GM12865 (cell line): ENCODE data around the gene GSTT2.
"Not testable (repeated sequence)": the region's sequence is repeated elsewhere in the genome, so short reads cannot be mapped to it uniquely, and the experiment has no call there.

ENCODE experiments used
- DNase-seq: peaks from one replicate; pipeline ENCODE4 v3.0.0; 2010; ENCODE audit warnings: low read depth
- H3K4me3 ChIP-seq: 2 replicates; pipeline ENCODE4 v1.5.1; 2011; ENCODE audit warnings: mild to moderate bottlenecking, low read depth, low read length, control low read depth
- TF ChIP-seq, protein P1 (sequence below): IDR thresholded peaks from 2 replicates; pipeline ENCODE4 v1.5.1; 2011; ENCODE audit warnings: low read length, control low read depth, low read depth, inconsistent platforms; ENCODE audit not compliant: insufficient read depth; ENCODE audit errors: missing control alignments

GSTT2 gene

DNA sequence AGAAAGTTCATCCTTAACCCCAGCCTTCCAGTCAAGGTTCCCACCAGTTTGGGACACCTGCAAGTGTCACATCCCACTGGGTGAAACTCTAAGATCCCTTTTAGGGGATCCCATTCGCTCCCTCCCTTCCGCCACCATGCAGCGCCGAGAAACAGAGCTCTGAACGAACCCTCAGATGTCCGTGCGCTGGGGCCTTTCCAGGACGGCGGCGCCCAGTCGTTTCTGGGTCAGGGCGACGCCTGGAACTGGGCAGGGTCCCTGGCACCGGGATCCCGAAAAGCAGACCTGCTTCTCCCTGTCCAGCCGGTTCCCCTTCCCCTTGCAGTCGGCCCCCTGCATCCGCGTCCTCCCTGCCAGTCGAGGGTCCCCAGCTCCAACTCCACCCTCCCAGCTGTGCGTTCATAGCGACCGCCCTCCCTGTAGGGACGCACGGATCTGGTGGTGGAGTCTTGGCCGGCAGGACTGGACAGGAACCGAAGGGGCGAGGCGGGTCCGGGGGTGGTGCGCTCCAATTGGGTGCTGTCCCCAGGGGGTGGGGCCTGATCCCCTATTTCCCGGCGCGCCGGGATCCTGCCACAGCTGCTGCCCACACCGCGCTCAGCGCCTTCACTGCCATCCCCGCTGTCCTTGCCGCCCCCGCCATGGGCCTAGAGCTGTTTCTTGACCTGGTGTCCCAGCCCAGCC lies at the start of gene GSTT2:
Gene GSTT2, plus strand, starts transcription at position 578 of the 684 bp plus-strand sequence.
- DNase-seq, H3K4me3 ChIP-seq: not testable (repeated sequence)

DNA sequence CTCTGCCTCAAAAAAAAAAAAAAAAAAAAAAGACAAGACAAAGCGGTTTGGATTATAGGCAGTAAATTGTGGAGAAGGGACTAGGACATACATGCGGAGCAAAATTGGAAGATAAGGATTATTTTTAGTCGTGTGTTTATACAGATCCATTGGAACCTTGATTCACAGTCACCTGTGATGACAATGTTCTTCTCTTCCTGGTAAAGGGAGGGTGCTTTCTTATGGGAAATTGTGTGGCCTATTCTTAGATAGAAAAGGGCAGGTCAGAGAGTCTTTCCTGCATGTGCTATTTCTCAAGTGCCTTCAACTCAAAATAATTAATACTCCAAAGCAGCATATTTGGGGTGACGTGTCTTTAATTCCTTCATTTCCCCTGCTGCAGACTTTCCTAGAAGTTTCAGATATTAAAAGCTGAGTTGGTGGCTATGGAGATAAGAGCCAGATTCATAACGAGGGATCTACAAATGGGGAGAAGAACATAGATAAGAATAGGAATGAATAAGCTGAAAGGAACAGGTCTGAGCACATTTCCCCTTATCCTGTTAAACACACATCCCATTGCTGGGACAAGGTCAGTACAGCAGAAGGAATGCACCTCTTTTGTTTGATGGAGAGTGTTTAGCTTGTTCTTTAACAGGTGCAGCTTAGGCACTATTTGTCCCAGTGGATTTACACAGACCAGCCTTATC lies 41.5 kb upstream of the GSTT2 start:
- TF ChIP-seq, protein P1, sequence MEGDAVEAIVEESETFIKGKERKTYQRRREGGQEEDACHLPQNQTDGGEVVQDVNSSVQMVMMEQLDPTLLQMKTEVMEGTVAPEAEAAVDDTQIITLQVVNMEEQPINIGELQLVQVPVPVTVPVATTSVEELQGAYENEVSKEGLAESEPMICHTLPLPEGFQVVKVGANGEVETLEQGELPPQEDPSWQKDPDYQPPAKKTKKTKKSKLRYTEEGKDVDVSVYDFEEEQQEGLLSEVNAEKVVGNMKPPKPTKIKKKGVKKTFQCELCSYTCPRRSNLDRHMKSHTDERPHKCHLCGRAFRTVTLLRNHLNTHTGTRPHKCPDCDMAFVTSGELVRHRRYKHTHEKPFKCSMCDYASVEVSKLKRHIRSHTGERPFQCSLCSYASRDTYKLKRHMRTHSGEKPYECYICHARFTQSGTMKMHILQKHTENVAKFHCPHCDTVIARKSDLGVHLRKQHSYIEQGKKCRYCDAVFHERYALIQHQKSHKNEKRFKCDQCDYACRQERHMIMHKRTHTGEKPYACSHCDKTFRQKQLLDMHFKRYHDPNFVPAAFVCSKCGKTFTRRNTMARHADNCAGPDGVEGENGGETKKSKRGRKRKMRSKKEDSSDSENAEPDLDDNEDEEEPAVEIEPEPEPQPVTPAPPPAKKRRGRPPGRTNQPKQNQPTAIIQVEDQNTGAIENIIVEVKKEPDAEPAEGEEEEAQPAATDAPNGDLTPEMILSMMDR = no peak
- DNase-seq = no peak
- H3K4me3 ChIP-seq = no peak overlapping the region

DNA sequence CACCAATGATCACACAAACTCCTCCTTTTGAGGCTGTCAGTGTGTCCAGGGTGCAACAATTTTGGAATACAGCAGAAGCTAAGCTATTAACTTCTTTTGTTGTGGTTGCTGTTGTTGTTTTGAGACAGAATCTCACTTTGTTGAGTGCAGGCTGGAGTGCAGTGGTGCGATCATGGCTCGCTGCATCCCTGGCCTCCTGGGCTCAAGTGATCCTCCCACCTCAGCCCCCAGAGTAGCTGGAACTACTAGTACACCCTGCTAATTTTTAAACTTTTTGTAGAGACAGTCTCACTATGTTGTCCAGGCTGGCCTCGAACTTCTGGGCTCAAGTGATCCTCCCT lies 40.9 kb upstream of the GSTT2 start:
- TF ChIP-seq, protein P1 = no peak
- no peak for DNase-seq

DNA sequence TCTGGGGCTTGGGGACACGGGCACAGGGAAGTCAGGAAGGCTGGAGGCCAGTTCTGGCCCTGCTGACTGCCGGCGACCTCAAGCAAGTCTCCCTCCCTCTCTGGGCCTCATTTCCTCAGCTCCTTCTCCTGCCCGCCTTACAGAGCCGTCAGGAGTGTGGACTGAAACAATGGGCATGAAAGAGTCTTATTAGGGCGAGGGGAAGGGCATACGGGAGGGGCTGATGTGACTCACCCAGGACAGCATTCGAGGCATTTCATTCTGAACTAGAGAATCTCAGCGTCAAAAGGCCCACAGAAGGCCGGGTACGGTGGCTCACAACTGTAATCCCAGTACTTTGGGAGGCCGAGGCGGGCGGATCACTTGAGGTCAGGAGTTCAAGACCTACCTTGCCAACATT lies 39.8 kb upstream of the GSTT2 start:
- DNase-seq, H3K4me3 ChIP-seq: not testable (repeated sequence)

More for the DNA sequence above, 40.9 kb upstream of the GSTT2 start:
- H3K4me3 ChIP-seq = no peak overlapping the region

DNA sequence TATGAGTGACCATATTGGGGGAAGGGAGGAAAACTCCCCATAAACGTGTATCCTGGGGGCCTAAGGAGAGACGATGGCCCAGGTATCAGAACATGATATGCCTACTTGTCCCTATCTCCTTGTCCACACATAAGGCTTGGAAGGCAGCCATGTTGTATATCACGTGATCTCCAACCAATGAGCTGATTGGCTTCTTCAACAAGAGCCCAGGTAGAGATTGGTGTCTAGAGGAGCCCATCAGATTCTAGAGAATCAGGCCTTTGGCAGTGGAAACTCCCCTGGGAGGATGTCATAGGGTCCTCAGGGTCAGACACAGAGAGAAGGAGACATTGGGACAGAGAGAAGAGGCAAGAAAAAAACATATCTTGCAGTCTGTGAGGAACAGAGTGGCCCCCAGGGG lies 32.5 kb upstream of the GSTT2 start:
- DNase-seq = peak; percentile 31
- H3K4me3 ChIP-seq = not testable (repeated sequence)

DNA sequence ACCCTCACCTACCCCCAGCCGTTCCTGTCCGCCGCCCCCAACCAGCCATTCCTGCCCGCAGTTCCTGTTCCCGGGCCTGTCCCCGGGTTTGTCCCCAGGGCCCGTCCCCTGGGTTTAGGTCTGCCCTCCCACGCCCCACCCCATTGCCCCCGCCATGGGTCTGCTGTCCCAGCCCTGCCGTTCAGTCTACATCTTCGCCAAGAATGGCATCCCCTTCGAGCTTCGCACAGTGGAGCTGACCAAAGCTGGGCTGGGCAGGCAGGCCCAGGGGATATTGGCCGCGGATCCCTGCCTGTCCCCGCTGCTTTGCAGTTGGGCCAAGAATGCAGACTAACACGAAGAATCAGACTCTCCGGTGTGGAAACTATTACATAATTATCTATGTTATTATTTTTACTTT lies 30.2 kb upstream of the GSTT2 start:
- not testable (repeated sequence) for DNase-seq, H3K4me3 ChIP-seq

DNA sequence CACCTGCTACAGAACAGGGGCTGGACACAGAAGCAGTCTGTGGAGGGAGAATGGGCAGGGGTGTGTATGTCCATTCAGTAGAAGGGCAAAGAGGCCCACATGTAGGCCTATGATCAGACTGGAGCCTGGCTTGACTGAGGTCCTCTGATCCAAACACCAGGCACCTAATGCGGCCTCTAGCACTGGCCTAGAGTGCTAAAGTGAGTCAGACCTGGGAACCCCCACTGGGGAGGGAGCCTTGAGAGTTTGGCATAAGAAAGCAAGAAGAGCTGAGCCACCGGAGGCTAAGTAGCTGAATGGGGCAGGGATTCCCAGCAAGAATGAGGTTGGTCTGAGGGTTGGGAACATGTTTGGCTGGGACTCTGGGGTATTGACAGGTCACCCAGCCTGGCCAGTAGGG lies 28.6 kb upstream of the GSTT2 start:
- peak; percentile 45 for DNase-seq

DNA sequence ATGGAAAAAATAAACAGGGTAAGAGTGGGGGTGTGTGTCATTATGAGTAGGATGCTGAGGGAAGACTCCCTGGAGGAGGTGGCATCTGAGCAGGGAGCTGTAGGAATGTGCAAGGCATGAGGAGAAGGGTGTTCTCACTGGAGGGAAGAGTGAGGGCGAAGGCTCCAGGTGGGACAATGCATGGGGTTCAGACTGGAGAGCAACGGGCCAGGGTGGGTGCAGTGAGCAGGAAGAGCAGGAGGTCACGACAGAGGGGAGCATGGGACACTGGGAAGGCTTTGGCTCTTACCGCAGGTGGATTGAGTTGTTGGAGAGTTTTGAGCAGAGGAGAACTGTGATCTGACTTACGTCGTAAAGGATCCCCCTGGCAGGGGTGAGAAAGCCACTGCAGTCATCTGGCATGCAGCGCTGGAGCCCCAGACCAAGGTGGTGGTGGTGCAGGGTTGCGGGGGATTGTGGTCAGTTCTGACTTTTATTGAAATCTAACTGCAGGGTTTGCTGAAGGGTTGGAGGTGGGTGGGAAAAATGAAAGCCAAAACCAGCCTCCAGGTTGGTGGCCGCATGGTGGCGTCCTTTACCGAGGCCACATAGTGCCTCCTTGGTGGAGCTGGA lies 27.0 kb upstream of the GSTT2 start:
- DNase-seq, H3K4me3 ChIP-seq: not testable (repeated sequence)

More for the DNA sequence above, 28.6 kb upstream of the GSTT2 start:
- H3K4me3 ChIP-seq = not testable (repeated sequence)

DNA sequence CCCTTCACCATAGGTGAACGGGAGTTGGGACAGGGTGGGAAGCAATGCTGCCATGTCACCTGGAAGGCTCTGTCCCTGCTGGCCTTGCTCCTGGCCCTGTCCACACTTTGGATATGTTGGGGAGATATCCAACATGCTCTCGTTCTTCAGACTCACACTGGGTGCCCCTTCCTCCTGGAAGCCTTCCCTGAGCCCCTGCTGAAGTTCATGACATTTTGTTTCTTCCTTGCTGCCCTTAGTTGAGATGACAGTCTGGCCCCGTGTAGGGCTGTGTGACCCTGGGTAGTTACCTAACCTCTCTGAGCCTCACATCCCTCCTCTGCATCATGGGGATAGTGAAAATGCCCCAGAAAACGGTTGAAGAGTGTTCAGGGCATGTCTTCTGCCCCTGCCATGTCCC lies 26.4 kb upstream of the GSTT2 start:
- not testable (repeated sequence) for DNase-seq, H3K4me3 ChIP-seq

DNA sequence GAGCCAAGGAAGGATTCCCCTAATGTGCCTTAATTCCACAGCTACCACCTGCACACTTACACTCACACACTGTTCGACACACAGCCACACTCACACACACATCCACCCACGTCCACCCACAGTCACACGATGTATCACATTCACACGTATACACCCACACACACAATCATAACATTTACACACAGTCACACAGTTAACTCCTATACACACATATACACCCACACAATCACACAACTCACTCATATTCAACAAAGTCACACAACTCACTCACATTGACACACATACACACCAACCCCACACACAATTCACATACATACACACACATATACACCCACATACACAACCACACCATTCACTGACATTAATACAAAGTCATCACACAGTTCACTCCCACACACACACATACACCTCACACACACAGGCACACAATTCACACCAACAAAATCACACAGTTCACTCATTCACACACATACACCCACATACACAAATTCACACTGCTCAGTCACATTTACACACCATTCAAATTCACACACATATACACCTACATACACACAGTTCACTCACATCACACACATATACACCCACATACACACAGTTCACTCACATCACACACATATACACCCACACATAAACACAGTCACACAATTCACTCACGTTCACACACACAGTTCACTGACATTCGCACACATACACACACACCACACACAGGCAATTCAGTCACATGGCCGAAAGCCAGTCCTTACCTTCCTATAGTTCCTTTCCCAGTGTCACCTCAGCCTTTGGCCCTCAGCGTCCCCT lies 25.5 kb upstream of the GSTT2 start:
- H3K4me3 ChIP-seq, DNase-seq: not testable (repeated sequence)

DNA sequence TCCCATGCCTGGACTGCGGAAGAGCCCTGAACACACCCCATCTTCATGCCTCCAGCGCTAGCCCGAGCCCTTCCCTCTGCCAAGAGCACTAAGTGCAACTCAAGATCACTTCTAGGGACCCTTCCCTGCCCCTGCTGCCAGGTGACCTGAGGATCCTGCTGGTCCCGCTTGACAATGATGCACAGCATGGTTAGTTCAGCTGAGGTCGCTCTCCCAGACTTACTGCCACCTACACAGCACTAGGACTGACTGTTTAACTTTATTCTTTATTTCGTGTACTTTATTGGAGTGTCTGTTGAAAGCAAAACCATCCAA lies 25.0 kb upstream of the GSTT2 start:
- H3K4me3 ChIP-seq, DNase-seq: not testable (repeated sequence)

DNA sequence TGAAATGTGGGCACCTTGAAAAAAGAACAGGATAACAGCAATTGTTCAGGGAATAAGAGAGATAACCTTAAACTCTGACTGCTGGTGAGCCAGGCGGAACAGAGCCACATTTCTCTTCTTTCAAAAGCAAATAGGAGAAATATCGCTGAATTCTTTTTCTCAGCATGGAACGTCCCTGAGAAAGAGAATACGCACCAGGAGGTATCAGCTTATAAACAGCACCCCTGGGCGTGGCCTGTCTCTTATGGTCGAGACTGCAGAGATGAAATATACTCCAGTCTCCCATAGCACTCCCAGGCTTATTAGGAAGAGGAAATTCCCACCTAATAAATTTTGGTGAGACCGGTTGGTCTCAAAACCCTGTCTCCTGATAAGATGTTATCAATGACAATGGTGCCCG lies 24.0 kb upstream of the GSTT2 start:
- DNase-seq, H3K4me3 ChIP-seq: not testable (repeated sequence)
